Measurements from ENCODE around the gene PSD.
A peak's percentile ranks its signal among the peaks of the same experiment; 100 is the strongest.

PSD gene

DNA sequence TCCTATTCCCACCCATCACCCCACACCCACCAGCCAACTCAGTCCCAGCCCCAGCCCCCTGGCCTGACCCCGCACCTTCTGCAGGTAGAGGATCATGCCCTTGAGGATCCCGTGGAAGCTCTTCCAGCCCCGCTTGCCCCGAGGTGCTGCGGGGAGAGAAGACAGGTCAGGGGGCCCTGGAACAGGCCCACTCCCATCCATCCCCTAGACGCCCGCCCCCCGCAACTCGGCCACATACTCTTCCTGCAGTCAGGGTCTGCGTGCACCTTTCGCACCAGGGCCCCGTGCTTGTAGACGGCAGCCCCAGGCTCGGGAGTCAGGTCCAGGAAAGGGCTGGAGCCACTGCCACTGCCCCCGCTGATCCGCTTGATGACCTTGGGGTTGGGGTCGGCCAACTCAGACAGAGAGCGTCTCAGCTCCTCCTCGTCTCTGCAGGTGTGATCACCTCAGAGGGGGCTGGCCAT is 13.4 kb downstream of the PSD start:
- DNase-seq (ENCODE audit: low read depth, low spot score) = no peak

GRCh38 chr10:102404361-102405107 is 14.1 kb downstream of the PSD start:
- DNase-seq (ENCODE audit: low read depth, low spot score) = no peak

DNA sequence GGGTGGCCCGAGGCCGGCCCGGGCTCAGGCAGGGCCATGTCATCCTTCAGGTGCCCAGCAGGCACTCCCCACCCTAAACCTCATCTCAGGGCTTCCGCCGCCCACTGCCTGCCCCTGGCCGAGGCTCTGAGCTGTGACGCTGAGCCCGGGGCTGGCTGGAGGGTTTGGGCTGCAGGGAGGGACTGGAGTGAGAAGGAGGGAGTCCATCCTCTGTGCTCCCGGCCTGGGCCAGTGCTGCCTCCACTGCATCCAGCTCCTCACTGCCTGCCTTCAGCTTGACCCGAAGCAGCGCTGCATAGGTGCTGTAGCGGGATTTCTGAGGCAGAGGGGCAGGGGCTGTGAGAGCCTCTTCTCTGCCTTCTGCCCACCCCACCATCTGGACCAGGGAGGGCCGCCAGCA is 15.5 kb downstream of the PSD start:
- no peak for DNase-seq (ENCODE audit: low read depth, low spot score)

DNA sequence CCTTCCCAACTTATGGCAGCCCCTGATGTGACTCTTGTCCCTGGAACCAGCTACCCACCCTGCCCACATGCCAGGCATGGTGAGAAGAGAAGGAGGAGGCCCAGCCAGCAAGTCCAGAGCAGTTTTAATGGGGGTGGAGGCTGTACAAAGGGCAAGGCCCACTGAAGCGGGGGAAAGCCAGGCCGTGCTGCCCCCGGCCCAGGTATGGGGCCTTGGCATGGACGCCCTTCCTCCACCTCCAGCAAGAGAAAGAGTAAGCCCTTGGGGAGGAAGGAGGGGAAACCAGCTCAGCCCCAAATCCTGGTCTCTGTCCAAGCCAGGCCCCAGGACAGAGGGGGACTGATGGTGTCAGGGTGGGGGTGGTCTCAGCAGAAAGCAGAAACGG is 16.1 kb downstream of the PSD start:
- no peak for DNase-seq (ENCODE audit: low read depth, low spot score)

DNA sequence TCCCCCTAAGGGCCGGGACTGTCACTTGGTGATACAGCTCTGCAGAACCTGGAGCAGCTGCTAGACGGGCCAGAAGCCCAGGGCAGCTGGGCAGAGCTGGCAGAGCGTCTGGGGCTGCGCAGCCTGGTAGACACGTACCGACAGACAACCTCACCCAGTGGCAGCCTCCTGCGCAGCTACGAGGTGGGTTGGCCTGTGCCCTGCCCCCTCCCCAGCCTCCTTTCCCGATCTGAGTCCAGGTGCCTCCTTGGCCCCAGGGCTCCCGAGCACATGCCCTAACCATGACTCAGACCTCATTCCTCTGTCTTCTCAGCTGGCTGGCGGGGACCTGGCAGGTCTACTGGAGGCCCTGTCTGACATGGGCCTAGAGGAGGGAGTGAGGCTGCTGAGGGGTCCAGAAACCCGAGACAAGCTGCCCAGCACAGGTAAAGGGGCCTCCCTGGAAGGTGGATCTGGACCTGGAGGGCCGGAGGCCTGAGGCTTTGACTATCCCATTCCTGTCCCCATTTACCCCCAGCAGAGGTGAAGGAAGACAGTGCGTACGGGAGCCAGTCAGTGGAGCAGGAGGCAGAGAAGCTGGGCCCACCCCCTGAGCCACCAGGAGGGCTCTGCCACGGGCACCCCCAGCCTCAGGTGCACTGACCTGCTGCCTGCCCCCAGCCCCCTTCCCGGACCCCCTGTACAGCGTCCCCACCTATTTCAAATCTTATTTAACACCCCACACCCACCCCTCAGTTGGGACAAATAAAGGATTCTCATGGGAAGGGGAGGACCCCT is 16.7 kb downstream of the PSD start:
- DNase-seq (ENCODE audit: low read depth, low spot score) = no peak

- no peak for DNase-seq (ENCODE audit: low read depth, low spot score)
These were observed 17.3 kb downstream of the PSD start for GRCh38 chr10:102401342-102401654.

- no peak for DNase-seq (ENCODE audit: low read depth, low spot score)
These were observed 17.8 kb downstream of the PSD start for GRCh38 chr10:102400598-102401341.

DNA sequence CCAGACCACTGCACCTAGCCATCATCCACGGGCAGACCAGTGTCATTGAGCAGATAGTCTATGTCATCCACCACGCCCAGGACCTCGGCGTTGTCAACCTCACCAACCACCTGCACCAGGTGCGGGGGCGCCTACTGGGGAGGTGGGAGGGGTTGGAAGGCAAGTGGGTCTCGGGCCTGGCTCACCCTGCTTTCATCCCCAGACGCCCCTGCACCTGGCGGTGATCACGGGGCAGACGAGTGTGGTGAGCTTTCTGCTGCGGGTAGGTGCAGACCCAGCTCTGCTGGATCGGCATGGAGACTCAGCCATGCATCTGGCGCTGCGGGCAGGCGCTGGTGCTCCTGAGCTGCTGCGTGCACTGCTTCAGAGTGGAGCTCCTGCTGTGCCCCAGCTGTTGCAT is 18.5 kb downstream of the PSD start:
- DNase-seq (ENCODE audit: low read depth, low spot score) = no peak

DNA sequence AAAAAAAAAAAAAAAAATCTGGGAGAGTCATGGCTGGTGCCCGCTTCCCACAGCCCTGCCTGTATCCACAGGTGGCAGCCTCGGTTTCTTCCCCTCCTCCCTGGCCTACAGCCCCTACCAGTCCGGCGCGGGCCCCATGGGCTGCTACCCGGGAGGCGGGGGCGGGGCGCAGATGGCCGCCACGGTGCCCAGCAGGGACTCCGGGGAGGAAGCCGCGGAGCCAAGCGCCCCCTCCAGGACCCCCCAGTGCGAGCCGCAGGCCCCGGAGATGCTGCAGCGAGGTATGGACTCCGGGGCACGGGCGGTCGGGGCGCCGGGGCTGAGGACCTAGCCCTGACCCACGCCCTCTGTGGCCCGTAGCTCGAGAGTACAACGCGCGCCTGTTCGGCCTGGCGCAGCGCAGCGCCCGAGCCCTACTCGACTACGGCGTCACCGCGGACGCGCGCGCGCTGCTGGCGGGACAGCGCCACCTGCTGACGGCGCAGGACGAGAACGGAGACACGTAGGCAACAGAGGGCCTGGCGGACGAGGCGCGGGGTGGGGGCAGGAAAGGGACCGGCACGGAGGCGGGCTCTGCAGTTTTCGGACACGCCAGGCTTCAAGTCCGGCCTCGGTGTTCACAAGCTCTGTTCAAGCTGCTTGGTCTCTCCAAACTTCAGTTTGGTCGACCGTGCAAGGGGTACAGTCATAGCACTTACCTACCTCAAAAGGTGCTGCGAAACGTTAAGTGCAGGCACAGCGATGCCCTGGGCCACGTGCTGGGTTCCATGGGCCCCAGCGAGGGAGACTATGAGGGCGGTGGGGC is 19.2 kb downstream of the PSD start:
- peak; percentile 63 for DNase-seq (ENCODE audit: low read depth, low spot score)

GRCh38 chr10:102398172-102399020 is 20.2 kb downstream of the PSD start:
- DNase-seq (ENCODE audit: low read depth, low spot score) = no peak

- DNase-seq (ENCODE audit: low read depth, low spot score) = no peak
These were observed 21.1 kb downstream of the PSD start for GRCh38 chr10:102397222-102398171.

GRCh38 chr10:102396730-102397151 is 21.8 kb downstream of the PSD start:
- no peak for DNase-seq (ENCODE audit: low read depth, low spot score)

- DNase-seq (ENCODE audit: low read depth, low spot score) = no peak
These were observed 22.3 kb downstream of the PSD start for GRCh38 chr10:102396317-102396650.

GRCh38 chr10:102395400-102396316 is 22.9 kb downstream of the PSD start, which contains the start of gene NFKB2:
TSS of gene NFKB2 (plus strand) at chr10:102395705. CDS start at chr10:102395960, 255 bp downstream.
- DNase-seq (ENCODE audit: low read depth, low spot score) = peak; percentile 56

DNA sequence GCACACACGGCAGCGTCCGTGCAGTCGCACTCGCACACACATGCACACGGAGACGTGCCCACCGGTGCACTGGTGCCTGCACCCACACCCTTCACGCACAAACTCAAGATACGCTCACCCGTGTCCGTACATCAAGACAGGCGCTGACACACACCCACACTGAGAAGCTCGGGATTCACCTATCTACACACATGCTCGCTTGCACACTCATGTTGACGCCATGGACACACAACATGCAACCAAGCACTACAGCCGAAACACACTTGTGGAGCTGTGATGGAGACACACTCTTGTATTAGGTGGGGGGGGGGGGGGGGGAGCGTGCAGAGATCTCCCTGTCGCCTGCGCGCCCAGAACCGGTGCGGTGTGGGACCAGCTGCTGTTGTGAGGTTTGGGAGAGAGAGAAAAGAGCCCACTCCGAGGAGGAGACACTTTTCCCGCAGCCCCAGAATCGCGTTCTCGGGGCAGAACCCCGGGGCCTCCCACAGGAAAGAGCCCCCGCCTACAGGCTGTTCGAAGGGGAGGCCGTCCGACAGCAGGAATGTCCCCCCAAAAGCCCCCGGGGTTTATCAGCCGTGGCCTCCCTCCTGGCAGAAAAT is 23.7 kb downstream of the PSD start:
- no peak for DNase-seq (ENCODE audit: low read depth, low spot score)

GRCh38 chr10:102394079-102394800 is 24.3 kb downstream of the PSD start:
- DNase-seq (ENCODE audit: low read depth, low spot score) = peak; percentile 78

- DNase-seq (ENCODE audit: low read depth, low spot score) = no peak
These were observed 25.0 kb downstream of the PSD start for GRCh38 chr10:102393411-102394078.

All from brain pericyte (primary cell).